Endothelial cell of umbilical vein (primary cell): ENCODE measurements around the gene PCSK6.

ENCODE experiments used
- EZH2 ChIP-seq: IDR thresholded peaks from 2 replicates; pipeline ENCODE4 v1.6.1; 2012; ENCODE audit warnings: borderline replicate concordance, low read depth, mild to moderate bottlenecking, moderate library complexity, low read length, inconsistent platforms; ENCODE audit not compliant: severe bottlenecking
- JUN ChIP-seq: IDR thresholded peaks from 2 replicates; pipeline ENCODE4 v1.6.1; 2011; ENCODE audit warnings: borderline replicate concordance, low read depth; ENCODE audit not compliant: insufficient read length, insufficient read depth
- MAX ChIP-seq: IDR thresholded peaks from 2 replicates; pipeline ENCODE4 v1.6.1; 2011; ENCODE audit not compliant: insufficient read depth, insufficient read length
- POLR2A ChIP-seq: IDR thresholded peaks from 2 replicates; pipeline ENCODE4 v1.6.1; 2012; ENCODE audit warnings: low read depth, mild to moderate bottlenecking, control low read depth, low read length
- POLR2AphosphoS5 ChIP-seq: IDR thresholded peaks from 2 replicates; pipeline ENCODE4 v1.6.1; 2012; ENCODE audit warnings: low read depth, mild to moderate bottlenecking, control low read depth, low read length, moderate library complexity; ENCODE audit not compliant: insufficient read depth
- TF ChIP-seq, protein P1 (sequence below), 2 donors: IDR thresholded peaks; 1 replicate in 1 of 2; 2 replicates in 1 of 2; pipeline ENCODE4 v1.5.1; 2011; ENCODE audit warnings: low read length in 2 of 2, mild to moderate bottlenecking in 2 of 2, moderate library complexity in 2 of 2, control low read depth in 1 of 2, inconsistent platforms in 1 of 2, low read depth in 1 of 2; ENCODE audit not compliant: insufficient read depth in 1 of 2; ENCODE audit errors: extremely low read depth in 1 of 2

DNA sequence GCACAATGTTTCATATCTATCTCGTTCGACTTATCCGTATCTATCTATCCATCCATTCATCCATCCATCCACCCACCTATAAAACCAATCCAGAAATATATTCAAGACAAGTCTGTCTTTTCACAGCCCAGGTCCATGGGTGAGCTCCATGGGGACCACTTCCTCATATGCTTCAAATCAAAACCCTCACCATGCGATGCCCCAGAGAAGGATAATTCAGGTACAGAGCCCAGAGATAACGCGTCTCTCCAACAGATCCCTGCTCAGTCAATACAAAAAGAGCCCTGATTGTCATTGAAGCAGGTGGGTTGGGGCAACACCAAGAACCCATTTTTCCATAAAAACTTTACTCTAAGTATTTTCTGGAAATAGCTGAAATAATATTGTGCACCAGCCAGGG is 47.2 kb downstream of the PCSK6 start:
- TF ChIP-seq JUN (no peak), EZH2 (no peak), MAX (no peak), POLR2A (no peak), POLR2AphosphoS5 (no peak)
- TF ChIP-seq, protein P1, sequence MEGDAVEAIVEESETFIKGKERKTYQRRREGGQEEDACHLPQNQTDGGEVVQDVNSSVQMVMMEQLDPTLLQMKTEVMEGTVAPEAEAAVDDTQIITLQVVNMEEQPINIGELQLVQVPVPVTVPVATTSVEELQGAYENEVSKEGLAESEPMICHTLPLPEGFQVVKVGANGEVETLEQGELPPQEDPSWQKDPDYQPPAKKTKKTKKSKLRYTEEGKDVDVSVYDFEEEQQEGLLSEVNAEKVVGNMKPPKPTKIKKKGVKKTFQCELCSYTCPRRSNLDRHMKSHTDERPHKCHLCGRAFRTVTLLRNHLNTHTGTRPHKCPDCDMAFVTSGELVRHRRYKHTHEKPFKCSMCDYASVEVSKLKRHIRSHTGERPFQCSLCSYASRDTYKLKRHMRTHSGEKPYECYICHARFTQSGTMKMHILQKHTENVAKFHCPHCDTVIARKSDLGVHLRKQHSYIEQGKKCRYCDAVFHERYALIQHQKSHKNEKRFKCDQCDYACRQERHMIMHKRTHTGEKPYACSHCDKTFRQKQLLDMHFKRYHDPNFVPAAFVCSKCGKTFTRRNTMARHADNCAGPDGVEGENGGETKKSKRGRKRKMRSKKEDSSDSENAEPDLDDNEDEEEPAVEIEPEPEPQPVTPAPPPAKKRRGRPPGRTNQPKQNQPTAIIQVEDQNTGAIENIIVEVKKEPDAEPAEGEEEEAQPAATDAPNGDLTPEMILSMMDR (IDR thresholded peaks at IDR 0.05; ENCODE audit: extremely low read depth in 1 of 2, insufficient read depth in 1 of 2, low read depth in 1 of 2, low read length in 2 of 2) = no peak
